CD4-positive, alpha-beta T cell treated with Interleukin-12 subunit alpha and Interleukin-12 subunit beta, for 1 hour (primary cell): Measurements from ENCODE around the gene KIAA1217.

Source experiments
- DNase-seq: peaks from one replicate; pipeline ENCODE4 v3.0.0-alpha.2; 2020

KIAA1217 gene

GRCh38 chr10:24208661-24209431, at the start of gene KIAA1217:
Gene KIAA1217, plus strand, starts transcription at chr10:24209138. Its CDS starts 56 bp downstream, at chr10:24209194.
- DNase-seq: no peak

GRCh38 chr10:24162206-24162985, 46.5 kb upstream of the KIAA1217 start:
- DNase-seq: no peak

GRCh38 chr10:24163485-24163884, 45.5 kb upstream of the KIAA1217 start:
- no peak for DNase-seq

- DNase-seq: no peak
These were observed 40.4 kb upstream of the KIAA1217 start for GRCh38 chr10:24168258-24169170.

- DNase-seq: no peak
These were observed 38.7 kb upstream of the KIAA1217 start for GRCh38 chr10:24170199-24170598.

GRCh38 chr10:24172909-24173308, 36.0 kb upstream of the KIAA1217 start:
- DNase-seq: no peak

- no peak for DNase-seq
These were observed 34.9 kb upstream of the KIAA1217 start for GRCh38 chr10:24174014-24174413.

- DNase-seq: no peak
These were observed 32.3 kb upstream of the KIAA1217 start for GRCh38 chr10:24176658-24177057.

GRCh38 chr10:24177636-24178035, 31.3 kb upstream of the KIAA1217 start:
- DNase-seq: no peak

GRCh38 chr10:24180891-24181290, 28.0 kb upstream of the KIAA1217 start:
- DNase-seq: no peak

- DNase-seq: no peak
These were observed 24.5 kb upstream of the KIAA1217 start for GRCh38 chr10:24184455-24184854.

GRCh38 chr10:24193330-24193729, 15.6 kb upstream of the KIAA1217 start:
- DNase-seq: no peak

GRCh38 chr10:24197263-24197662, 11.7 kb upstream of the KIAA1217 start:
- no peak for DNase-seq

- no peak for DNase-seq
These were observed 7.3 kb upstream of the KIAA1217 start for GRCh38 chr10:24201503-24202180.

GRCh38 chr10:24202181-24202570, 6.8 kb upstream of the KIAA1217 start:
- DNase-seq: no peak

GRCh38 chr10:24205821-24206220, 3.1 kb upstream of the KIAA1217 start:
- DNase-seq: no peak

- DNase-seq: no peak
These were observed 2.6 kb upstream of the KIAA1217 start for GRCh38 chr10:24206334-24206733.

- no peak for DNase-seq
These were observed 2.0 kb upstream of the KIAA1217 start for GRCh38 chr10:24206926-24207325.

GRCh38 chr10:24207341-24207740, 1.6 kb upstream of the KIAA1217 start:
- no peak for DNase-seq

GRCh38 chr10:24207781-24208611, 942 bp upstream of the KIAA1217 start:
- no peak for DNase-seq

GRCh38 chr10:24209432-24209771, 464 bp downstream of the KIAA1217 start:
- no peak for DNase-seq
